GM21423 (cell line): ENCODE results near the gene PRR20G.

Experiments used
- ATAC-seq: cut with Tn5 transposase; IDR thresholded peaks from one replicate; pipeline ENCODE4 v1.9.1; 2021; ENCODE audit warnings: mild to moderate bottlenecking, moderate library complexity; ENCODE audit not compliant: unreplicated experiment

Gene PRR20G

DNA sequence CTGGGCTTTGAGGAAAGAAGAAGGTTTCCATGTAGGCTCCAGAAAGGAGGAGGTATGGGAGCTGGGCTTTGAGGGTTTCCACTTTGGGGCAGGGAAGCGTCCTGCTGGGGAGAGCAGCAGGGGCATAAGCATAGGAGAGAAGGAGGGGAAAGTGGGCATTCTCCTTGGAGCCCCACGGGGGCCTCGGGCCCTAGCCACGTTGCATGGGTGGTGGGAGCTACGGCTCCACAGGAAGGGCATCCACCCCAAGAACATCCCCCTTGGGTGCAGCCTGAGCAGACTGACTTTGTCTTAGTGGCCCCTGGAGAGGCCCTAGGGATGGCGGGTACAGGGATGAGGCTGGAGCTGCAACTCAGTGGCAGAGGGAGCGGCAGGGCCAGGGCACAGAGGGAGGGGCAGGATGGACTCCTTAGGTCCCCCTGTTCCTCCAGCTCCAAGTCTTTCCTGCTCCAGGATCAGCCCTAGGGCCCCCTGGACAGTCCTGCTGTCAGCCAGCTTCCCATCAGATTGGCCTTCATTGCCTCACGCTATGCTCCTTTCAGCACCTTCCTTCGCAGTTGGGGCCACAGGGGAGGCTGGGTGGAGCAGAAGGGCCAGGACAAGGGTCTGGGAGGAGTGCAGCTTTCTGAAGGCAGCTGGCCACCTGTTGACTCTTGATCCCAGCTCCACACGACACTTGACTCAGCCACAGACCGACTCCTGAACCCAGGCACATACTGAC is 22.9 kb downstream of the PRR20G start:
- no peak for ATAC-seq

DNA sequence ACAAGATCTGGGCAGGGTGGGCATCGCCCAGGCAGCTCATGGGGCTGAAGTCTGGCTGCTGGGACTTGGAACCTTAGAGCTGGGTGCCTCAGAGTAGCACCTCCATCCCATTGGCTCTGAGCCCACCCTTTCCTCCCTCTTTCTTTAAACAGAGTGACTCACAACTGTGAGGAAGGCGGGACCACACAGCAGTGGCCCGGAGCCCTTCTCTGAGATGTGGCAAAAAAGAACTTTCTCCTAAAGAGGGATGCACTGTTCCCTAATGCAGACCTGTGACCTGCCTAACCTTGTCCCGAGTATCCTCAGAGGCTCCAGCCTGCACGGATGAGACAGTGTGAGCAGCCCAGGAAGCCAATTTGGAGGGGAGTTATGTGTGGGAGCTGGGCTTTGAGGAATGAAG is 23.6 kb downstream of the PRR20G start:
- ATAC-seq = no peak

DNA sequence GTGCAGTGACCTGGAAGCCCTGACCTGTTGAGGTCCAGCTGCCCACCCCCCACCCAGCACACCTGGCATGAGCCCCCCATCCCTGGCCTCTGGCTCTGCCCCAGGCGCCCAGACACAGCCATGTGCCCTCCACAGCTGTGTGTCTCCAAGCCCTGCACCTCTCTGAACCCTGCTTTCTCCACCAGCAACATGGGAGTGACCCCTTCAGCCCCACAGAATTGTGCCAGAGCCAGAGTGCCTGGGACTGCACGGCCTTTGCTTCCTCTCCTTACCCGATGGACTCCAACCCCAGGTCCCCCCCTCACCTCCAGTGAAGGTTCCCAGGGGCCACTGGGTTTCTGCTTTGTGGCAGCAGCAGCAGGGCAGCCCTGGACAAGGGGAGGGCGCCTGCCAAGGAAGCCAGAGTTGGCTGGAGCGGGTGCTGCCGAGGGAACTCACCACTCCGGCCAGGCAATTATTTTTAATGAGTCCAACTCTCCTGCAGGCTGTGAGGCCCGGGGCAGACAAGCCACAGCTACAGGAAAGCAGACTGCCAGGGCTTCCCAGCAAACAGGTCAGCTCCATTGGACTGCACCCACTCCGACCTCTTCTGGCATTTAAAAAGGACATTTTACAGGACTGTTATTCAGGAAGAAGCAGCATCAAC is 24.1 kb downstream of the PRR20G start:
- ATAC-seq = no peak

DNA sequence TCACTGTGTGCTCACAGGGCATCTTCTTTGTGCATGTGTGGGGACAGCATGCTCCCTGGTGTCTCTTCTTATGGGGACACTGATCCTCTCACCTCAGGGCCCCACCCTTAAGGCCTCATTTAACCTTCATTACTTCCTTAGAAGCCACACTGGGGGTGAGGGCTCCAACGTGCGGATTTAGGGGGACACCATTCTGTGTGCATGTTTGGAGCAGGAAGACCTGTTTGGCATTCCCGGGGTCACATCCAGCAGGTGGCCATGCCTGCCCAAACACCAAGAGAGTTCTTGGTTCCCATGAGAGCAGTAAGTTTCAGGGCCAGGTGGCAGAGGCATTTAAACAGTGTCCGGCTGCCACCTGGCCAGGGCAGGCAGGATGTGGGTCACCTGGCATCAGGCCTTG is 24.8 kb downstream of the PRR20G start:
- ATAC-seq = no peak

DNA sequence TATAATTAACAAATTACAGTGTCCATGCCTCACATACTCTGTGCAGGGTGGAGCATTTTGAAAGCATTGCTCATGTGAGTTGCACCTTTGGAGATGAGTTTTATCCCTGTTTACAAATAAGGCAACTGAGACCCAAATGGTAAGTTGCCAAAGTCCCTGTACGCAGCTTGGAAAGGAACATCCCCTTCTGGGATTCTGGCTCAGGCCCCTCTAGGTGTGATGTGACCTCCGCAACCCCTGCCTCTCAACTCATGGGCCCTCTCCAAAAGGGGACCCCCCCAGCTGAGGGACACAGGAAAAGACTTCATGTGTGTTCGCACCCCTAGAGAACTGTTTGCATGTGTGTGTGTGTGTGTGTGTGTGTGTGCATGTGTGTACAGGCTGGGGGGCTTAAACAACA is 25.3 kb downstream of the PRR20G start:
- ATAC-seq = no peak

DNA sequence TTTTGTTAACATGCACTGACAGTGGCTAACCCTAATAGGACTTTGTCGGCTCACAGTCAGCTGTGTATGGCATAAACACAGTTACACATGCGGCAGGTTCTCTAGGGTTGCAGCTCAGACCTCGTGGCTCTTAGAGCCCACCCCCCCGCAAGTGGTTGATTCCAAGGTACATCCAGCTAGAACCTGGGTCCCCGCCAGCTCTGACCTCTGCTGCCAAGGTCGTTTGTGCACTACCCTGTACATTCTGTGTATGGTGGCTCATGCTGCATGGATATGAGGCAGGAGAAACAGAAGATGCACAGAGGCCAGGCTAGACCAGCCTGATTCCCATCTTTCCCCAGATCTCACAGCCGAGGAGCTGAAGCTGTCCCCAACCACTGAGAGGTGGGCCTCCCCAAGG is 25.9 kb downstream of the PRR20G start:
- no peak for ATAC-seq

DNA sequence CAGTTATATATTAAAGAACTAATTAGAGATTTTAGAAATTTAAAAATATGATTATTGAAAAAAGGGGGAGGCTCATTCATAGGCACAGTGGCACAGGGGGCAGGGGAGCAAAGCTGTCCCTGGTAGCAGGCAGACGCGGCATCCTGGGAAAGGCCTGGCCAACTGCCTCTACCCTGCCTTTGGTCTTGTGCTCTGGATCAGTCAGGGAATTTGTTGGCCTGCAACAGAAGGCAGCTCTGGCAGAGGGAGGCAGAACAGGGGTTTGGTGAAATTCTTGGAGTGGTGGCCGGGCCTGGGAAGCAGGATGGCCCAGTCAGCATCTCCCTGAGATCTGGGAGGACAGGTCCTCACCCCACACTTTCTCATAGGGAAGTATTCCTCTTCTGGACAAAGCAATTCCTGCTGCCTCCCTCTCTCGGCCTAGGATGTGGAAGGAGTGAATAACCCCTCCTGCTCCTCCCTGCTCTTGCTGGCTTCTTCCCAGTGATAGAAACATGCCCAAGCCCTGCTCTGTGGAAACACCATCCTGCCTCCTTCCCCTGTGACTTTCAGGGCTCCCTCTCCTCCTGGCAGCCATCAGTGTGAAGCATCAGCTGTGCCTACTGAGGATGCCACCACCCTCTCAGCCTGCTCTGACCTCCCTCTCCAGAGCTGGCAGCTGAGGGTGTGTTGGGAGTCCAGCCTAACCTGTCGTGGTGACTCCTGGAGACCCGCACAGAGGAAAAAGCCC is 26.9 kb downstream of the PRR20G start:
- no peak for ATAC-seq

DNA sequence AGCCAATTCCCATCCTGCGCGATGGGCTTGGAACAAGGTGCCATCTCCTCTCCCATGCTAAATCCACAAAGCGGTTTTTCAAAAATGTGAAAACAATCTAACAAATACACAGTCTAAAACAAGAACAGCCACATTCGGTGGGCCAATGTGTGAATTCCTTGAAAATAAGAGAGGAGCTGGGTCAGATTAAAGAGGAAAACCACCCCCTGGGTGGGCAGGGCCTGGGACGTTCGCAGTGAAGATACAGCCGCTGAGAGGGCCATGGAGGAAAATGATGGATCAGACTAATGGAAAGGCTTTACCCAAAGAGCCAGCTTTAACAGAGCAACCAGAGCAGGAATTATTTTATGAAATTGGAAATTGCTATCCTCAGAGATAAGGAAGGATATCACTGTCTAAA is 27.4 kb downstream of the PRR20G start:
- no peak for ATAC-seq

DNA sequence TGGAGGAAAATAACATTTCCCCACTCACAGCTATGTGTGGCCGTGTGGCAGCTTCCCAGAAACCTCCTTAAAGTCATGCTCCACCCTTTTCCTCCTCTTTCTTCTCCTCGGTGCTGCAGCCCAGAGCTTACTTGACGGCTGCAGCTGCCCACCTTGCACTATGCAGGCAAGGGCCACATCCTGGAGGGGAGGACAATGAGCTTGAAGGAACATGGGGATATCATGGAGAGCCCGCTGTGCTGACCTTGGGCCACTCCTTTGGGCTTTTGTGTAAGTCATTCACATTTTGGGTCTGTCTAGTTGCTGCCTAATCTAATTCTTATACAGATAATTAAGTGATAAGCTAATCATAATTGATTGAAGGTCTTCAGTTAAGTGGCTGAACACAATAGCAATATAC is 28.0 kb downstream of the PRR20G start:
- no peak for ATAC-seq

DNA sequence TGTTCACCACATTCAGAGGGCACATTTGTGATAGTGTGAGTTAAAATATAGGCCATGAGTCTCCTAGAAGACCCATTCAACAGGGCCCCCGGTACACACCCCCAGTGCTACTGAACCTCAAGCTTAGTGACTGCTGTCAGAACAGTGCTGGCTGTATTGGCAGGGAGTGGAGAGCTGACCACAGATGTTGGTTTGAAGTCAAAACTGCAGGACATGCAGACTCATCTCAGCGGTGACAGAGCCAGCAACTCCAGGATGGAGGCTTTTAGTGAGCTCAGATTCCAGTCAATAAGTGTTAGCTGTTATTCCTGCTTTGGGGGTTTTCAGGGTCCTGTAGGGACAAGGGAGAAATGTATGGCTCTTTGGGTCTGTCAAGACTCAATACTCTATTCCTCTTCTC is 29.1 kb downstream of the PRR20G start:
- ATAC-seq = no peak

DNA sequence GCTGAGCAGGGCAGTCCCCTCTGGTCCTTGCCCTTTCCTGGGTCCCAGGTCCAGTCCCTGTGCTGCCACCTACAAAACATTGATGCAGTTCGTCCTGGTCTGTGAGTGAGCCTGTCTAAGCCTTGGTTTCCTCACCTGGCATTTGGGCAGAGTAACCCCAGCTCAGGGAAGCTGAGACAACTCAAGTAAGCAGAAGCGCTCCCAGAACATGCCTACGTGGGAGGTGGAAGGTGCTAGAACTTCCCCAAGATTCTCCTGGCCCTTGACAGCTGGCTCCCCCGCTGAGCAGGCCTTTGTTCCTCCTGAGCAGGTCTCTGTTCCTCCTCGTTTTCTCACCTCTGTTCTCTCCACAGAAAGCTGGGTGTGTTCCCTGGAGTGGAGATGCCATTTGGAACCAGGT is 30.5 kb downstream of the PRR20G start:
- ATAC-seq = no peak

DNA sequence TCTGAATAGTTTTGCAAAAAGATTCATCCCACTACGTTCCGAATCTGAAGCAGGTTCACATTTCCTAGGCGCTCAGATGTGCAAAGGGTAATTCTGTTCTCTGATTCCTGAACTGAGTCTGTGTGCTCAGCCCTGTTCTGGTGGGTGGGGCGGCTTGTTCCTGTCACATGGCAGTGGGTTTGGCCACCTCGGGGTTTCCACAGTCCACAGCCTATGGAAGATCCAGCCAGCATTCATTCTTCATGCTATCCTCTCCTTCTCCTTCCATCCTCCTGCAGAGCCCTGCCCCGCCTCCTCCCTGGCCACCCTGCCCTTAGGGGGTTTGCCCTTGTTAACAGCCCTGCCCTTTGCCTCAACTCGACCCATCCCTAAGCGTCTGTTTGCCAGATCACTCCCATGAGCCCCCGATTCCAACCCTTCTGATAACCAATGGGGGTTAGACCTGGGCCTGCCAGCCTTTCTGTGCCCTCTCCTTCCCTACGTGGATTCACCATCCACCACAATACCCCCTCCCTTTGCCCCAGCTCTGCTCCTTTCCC is 31.0 kb downstream of the PRR20G start:
- no peak for ATAC-seq

DNA sequence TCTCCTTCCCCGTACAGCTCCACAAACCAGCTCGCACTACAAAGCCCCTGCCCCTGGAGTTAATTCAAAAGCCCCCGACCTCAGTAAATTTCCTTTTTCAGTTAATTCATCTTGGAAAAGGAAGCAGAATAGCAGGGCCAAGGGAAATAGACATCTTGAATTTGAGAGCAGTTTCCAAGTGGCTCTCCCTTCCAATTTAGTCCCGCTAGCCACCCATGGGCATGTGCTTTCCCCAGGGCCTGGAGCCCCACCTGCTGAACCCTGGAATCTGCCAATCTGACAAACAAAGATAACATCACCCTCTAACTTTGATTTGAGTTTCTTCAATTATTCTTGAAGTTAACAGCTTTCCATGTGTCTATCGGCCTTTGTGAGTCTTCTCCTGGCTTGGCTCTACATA is 31.7 kb downstream of the PRR20G start:
- no peak for ATAC-seq

DNA sequence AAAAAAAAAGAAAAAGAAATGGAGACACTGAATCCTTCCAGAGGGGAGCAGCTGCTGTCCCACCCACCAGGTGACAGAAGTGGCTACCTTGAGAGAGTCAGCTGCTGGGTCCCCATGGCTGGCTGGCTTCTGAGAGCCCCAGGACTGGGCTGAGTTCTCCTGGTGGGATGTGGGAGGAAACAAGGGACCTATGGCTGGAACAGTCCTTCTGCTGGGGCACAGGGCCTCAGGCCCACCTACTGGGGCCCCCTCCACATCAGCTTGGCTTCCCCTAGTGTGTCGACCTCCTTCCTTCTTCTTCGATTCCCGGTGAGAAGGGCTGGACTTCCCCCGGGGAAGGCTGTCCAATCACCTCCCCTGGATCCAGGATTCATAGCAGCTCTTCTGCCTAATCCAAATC is 32.3 kb downstream of the PRR20G start:
- ATAC-seq = no peak

DNA sequence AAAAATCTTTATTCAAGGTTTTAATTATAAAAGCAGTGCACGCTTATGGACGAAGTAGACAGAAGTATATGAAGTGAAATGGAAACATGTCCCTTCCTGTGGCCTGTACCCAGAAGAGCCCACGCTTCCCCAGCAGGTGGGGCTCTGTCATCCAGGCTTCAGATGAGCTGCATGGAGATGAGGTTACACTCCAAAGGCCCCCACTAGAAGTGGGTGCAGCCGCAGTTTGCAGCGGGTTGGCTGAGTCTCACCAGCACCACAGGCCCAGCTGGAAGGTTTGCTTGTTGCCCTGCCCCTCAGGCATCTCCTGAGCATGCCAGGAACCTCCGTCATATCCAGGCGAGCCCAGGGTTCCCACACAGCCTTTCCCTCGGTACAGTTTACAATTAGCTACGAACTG is 33.1 kb downstream of the PRR20G start:
- ATAC-seq = no peak

DNA sequence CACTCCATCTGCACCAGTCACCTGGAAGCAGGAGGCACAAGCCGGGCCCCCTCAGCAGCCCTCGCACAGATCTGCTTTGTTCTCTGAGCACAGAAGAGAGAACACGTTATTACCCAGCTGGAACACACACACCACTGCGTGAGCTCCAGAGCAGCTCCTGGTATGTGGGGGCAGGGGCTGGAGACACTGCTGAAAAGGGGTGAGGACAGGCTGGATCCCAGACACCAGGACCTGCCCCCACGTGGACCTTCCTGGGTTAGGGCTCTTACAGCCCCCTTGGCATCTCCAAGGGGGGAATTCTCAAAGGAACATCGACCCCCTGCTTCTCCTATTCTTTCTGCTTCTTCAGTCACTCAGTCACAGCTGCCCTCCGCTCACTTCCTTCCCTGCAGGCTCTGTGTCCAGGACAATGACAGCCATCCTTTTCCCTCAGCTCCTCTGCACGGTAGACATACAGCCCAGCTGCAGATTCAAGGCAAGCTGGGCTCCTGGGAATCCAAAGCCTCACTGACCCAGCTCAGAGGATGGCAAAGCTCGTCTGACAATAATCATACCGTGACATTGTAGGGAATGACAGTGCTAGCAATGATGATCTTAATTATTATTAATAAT is 33.7 kb downstream of the PRR20G start:
- no peak for ATAC-seq

DNA sequence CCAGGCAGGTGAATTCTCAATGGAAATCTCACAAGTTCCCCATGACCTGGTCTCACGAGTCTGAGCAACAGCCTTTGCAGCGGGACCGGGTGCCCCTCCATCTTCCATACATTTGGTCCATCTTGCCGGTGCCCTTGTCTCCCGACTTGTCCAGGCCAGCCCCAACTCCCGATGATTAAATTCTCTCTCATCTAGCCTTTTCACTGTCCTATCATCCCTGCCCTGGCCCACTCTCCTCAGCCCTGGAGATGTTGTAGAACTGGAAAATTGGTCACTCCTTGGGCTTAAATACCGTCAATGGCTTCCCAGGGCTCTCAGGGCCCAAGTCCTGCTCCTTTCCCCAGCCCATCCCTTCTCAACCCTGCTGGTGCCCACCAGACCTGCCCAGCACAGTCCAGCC is 34.4 kb downstream of the PRR20G start:
- no peak for ATAC-seq

DNA sequence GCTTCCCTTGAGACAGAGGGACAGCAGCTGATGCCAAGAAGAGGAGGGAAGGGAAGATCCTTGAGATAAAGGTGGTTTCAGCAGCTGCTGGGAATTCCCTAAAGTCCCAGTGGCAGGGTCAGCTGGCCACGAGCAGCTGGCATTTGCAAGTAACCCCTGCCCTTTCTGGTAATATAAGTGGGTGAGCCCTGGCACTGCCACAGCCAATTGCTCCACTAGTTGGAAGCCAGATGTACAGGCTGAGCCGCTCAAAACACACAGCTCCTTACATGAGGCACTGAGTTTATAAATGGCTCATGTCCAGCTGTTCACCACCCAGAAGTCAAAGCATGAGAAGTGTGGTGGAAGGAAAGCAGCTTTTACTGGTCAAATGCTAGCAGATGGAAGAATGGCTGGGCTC is 35.4 kb downstream of the PRR20G start:
- no peak for ATAC-seq

DNA sequence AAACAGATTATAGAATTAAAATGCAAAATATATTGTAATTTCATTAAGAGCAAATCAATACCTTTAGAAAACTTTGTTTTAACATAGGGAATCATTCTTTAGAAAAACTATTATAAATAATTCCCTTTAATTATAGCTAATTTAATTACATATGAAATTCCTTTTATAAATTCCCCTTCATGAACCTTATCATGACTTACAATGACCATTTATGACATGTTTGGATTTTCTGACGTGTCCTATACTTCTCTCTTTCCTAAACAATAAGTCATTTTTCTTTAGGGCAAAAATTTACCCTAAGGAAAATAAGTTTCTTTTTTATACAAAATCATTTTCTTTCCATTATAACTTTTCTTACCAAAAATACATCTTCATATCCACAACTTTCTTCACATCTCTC is 37.8 kb downstream of the PRR20G start:
- no peak for ATAC-seq

DNA sequence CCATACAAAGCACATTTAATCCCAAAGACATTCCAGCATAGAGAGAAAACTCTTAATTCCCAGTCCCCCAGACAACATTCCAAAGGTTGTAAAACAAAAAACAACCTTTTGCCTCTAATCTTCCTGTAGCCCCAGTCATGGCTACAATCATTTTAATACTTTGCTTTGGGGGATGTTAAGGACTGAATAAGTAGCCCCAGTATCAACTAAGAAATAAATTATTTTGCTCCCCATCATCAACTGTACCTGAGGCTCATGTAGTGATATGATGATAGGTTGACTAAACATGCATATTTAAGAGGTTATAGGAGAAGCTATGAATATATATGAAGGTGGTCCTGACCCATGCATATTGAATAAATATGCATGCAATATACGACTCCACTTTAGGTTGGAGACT is 40.6 kb downstream of the PRR20G start:
- ATAC-seq = no peak

DNA sequence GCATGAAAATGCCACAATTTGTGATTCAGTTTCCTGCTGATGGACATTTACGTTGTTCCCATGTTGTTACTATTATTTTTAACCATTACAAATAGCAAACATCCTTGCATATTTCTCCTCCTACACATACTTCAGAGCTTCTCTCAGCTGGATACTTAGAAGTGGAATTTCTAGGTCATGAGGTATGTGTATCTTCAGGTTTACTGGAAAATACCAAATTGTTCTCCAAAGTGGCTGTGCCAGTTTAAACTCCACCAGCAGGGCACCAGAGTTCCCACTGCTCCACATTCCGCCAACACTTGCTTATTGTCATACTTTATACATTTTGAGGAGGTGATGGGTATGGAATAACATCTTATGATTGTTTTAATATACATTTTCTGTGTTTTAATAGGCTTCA is 49.2 kb downstream of the PRR20G start:
- ATAC-seq = no peak

DNA sequence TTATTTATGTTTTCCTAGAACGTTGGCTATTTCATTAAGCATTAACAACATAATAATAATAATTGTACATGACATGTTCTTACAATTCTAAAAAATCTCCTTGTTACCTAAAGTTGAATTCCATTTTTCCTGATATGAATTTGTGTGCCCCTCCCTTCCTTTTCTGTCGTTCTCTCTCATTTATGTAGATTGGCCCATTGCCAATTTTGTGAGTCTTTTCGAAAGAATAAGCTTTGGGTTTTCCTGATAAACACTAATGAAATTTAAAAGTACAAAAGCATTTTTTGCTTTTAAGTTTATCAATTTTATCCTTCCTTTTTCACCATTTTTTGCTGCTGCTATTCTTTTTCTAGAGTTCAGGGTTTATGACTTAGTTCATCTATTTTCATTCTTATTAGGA is 50.0 kb downstream of the PRR20G start:
- no peak for ATAC-seq
